H1 (cell line): ENCODE results near the gene FOXQ1.

Source experiments
- BACH1 ChIP-seq: IDR thresholded peaks from 2 replicates; pipeline ENCODE4 v1.6.1; 2012; ENCODE audit warnings: low read length, improper control_type of control experiment
- CTCF ChIP-seq, 3 experiments: IDR thresholded peaks; 1 replicate in 2 of 3; 2 replicates in 1 of 3; pipeline versions ENCODE4 v1.5.1 to v1.6.1; 2011; ENCODE audit warnings: low read length in 3 of 3, mild to moderate bottlenecking in 3 of 3, inconsistent platforms in 2 of 3, low read depth in 1 of 3, moderate library complexity in 1 of 3; ENCODE audit not compliant: insufficient read depth in 1 of 3; ENCODE audit errors: control extremely low read depth in 1 of 3
- MAX ChIP-seq: IDR thresholded peaks from 2 replicates; pipeline ENCODE4 v1.6.1; 2012; ENCODE audit warnings: inconsistent platforms
- NANOG ChIP-seq: IDR thresholded peaks from 2 replicates; pipeline ENCODE4 v1.6.1; 2011; ENCODE audit warnings: low read length, low read depth, mild to moderate bottlenecking, inconsistent platforms; ENCODE audit not compliant: insufficient read depth, poor library complexity, severe bottlenecking
- PHF8 ChIP-seq: fragments of 200-600 bp; sonication (generic); conservative IDR thresholded peaks from 2 replicates; pipeline ENCODE4 v1.7.1; 2012; ENCODE audit warnings: low read depth, mild to moderate bottlenecking, inconsistent platforms, low read length, moderate library complexity
- POLR2A ChIP-seq, 2 experiments: IDR thresholded peaks; 1 replicate in 1 of 2; 2 replicates in 1 of 2; pipeline ENCODE4 v1.6.1; 2011; ENCODE audit warnings: low read depth in 2 of 2, low read length in 2 of 2, mild to moderate bottlenecking in 2 of 2; ENCODE audit errors: control extremely low read depth in 1 of 2
- RAD21 ChIP-seq, 2 experiments: IDR thresholded peaks in 1 of 2; conservative IDR thresholded peaks in 1 of 2; 2 replicates each; pipeline ENCODE4 v1.6.1; 2011; ENCODE audit warnings: low read depth in 2 of 2, low read length in 2 of 2, improper control_type of control experiment in 1 of 2, inconsistent platforms in 1 of 2, mild to moderate bottlenecking in 1 of 2, moderate library complexity in 1 of 2
- RBBP5 ChIP-seq: IDR thresholded peaks from 2 replicates; pipeline ENCODE4 v1.7.1; 2012; ENCODE audit warnings: low read depth, mild to moderate bottlenecking, inconsistent platforms, low read length, moderate library complexity, borderline replicate concordance
- SRF ChIP-seq: IDR thresholded peaks from 2 replicates; pipeline ENCODE4 v1.6.1; 2011; ENCODE audit warnings: mild to moderate bottlenecking, low read depth, low read length, moderate library complexity
- TCF12 ChIP-seq: IDR thresholded peaks from 2 replicates; pipeline ENCODE4 v1.6.1; 2011; ENCODE audit warnings: low read depth, mild to moderate bottlenecking, low read length

- TF ChIP-seq CTCF (IDR thresholded peaks at IDR 0.05; ENCODE audit: control extremely low read depth in 1 of 3, insufficient read depth in 1 of 3, low read depth in 1 of 3, low read length in 3 of 3), result no peak
- TF ChIP-seq POLR2A (IDR thresholded peaks at IDR 0.05; ENCODE audit: control extremely low read depth in 1 of 2, low read depth in 2 of 2, low read length in 2 of 2), result no peak
- TF ChIP-seq NANOG, result no peak
- no peak for TF ChIP-seq TCF12
- no peak for TF ChIP-seq RBBP5
- TF ChIP-seq RAD21 (IDR thresholded peaks at IDR 0.05 in 1 of 2, conservative IDR thresholded peaks at IDR 0.05 in 1 of 2; ENCODE audit: low read depth in 2 of 2, low read length in 2 of 2), result no peak
- TF ChIP-seq MAX, result no peak
- TF ChIP-seq BACH1, result no peak
- no peak for TF ChIP-seq SRF
- no peak for TF ChIP-seq PHF8
Observed at GRCh38 chr6:1334684-1335083, 22.8 kb downstream of the FOXQ1 start.
